GM18867 (cell line): ENCODE measurements around the gene PF4V1.
A peak's percentile ranks its signal among the peaks of the same experiment; 100 is the strongest.

Experiments
- ATAC-seq: cut with Tn5 transposase; IDR thresholded peaks from one replicate; pipeline ENCODE4 v1.9.1; 2021; ENCODE audit warnings: mild to moderate bottlenecking, moderate library complexity; ENCODE audit not compliant: unreplicated experiment

PF4V1 gene

GRCh38 chr4:73844806-73845205 is 8.3 kb upstream of the PF4V1 start:
- no peak for ATAC-seq

DNA sequence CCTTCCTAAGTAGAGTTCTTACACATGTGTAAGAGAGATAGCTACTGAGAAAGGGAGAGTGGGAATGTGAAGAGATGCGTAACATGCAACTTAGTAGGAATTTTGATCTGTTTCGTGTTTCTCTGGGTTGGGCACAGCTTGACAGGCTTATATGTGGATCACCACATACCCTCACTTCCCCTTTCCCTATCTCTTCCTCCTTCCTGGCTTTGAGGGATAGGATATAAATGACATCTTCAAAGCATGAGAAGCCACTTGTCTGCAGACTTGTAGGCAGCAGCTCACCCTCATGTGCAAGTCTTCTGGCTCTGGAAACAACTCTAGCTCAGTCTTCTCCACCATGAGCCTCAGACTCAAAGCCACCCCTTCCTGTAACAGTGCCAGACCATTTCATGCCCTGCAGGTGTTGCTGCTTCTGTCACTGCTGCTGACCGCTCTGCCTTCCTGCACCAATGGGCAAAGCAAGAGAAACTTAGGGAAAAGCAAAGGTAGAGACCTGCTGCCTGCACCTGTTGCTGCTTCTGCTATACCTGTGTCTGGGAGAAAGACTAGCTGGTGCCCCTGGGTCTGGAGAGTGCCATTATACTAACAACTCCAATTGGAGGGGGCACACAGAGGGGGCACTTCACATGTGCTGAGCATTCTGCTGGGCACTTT is 5.4 kb upstream of the PF4V1 start:
- ATAC-seq, result no peak

DNA sequence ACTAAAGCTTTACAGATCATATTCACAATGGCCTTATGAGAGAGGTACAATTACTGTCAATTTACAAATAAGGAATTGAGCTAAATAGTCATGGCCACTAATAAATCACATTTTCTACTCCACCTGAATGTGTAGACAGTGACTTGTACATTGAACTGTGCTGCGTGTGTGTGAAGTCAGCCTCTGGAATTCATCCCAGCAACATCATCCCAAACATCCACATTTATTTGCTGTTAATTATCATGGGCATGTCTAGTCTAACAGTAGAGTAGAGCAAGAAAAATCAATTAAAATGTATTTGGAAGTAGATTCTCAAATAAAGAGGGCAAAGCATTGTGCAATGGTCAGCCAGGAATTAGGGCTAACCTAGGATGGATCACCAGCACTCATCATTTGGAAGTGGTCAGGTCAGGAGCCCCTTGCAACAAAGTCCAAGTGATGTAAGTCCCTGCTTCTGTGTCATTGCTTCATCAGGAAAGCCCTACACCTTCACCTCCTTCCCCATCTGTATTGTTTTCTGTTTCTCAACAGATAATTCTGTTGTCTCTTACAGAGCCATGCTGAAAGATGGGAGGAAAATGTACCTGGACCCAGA is 4.8 kb upstream of the PF4V1 start:
- no peak for ATAC-seq

- no peak for ATAC-seq
These were observed 2.7 kb upstream of the PF4V1 start for GRCh38 chr4:73850261-73850970.

- no peak for ATAC-seq
These were observed 1.8 kb upstream of the PF4V1 start for GRCh38 chr4:73851293-73851692.

GRCh38 chr4:73852771-73853170 is 325 bp upstream of the PF4V1 start:
- no peak for ATAC-seq

GRCh38 chr4:73853718-73854473 is 800 bp downstream of the PF4V1 start:
- no peak for ATAC-seq

- no peak for ATAC-seq
These were observed 2.3 kb downstream of the PF4V1 start for GRCh38 chr4:73855406-73855805.

DNA sequence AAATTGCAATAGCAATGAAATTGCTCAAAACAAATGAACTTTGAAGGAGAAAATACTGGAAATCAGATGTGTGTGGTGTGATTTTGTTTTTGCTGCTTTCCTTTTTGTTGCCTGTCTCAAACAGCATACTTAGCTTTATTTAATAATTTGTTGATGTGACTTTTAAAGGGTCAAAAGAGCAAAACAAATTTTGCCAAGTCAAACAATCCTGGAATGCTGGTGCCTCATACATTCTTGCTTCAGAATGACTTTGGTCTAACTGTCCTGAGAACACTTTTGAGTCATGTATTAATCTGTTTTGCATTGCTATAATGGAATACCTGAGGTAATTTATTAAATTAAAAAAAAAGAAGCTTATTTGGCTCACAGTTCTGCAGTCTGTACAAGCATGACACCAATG is 3.4 kb downstream of the PF4V1 start:
- ATAC-seq, result no peak

- ATAC-seq, result no peak
These were observed 6.6 kb downstream of the PF4V1 start for GRCh38 chr4:73859614-73860088.

DNA sequence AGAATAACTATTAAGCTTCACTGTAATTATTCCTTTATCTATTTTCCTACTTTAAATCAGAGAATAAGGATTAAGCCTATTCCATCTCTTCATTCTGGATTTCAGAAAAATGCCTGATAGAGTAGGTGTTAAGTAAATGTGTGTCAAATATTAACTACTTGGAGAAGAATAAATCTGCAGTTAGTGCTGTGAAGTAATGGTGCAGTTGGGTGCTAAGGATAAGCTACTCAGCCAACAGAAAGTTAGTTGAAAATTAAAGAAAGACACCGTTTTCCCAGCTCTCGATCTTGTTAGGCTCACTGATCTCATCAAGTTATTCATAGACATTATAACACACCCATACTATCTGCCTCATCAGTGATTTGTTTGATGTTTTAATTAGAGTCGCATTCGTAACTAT is 7.1 kb downstream of the PF4V1 start:
- ATAC-seq, result no peak

DNA sequence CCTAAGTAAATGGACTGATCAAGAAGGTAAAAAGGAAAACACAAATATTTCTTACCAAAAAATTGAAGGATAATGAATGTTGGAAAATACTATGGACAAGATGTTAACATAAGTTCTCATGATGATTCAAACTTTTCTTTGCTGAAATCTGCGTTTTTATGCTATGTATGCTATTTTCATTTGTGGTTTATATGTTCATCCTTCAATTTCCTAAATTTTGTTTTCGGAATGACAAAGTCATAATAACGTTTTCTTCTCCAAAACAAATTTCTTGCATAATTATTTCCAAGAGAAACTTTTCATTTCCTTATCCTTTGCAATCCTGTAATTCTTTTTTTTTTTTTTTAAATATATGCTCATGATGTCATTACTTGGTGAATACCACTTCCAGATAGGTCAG is 7.8 kb downstream of the PF4V1 start:
- no peak for ATAC-seq

DNA sequence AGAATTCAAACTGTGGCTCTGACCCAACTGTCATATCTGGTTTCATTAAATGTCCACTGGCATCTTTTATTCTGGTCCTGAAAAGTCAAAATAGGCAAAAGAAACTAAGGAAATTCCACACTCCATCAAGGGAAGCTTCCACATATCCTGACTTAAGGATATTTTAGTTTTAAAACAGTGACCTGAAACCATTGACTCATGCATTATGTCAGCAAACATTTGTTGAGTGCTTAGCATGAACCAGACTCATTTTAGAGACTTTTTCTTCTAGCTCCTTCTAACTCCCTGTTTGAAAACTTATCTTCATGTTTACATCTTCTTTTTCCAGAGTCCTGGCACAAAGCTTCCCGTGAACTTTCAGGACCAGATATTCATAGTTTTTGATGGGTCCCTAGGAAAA is 9.2 kb downstream of the PF4V1 start:
- no peak for ATAC-seq

DNA sequence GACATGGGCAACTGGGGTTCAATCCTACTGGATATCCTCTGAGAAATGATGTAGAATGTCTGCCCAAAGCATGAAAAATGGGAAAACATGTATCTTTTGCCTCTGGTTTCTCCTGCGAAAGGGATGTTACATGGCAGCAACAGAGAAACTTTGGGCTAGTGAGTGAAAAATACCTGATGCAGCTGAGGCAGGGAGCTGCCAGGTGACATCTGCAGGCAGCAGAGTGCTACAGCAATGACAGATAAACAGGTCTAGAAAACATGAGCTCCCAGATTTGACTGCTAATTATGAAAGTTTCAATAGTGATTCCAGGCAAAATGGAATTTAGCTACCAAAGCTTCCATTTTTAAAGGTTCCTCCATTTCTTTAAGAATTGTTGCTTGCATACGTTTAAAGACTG is 11.3 kb downstream of the PF4V1 start:
- peak; percentile 58 for ATAC-seq

GRCh38 chr4:73864961-73865360 is 11.9 kb downstream of the PF4V1 start:
- no peak for ATAC-seq

DNA sequence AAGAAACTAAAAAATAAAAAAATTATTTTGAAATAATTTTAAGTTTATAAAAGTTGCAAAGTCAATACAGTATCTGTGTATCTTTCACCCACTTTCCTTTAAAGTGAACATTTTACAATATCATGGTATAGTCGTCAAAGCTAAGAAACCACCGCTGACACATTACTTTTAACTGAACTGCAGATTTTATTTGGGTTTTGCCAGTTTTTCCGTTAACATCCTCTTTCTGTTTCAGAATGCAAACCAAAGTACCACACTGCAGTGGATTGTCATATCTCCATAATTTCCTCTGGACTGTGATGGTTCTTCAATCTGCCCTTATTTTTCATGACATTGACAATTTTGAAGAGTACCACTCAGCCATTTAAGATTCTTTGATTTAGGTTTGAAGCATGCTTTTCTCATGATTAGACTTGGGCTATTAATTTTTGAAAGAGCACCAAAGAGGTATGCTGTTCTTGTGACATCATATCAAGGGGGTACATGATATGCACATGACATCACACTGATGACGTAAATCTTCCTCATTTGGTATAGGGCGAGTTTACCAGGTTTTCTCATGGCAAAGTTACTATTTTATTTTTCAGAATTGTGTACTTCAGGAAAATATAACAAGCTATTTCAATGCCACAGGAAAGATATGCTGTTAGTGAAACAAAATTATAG is 12.5 kb downstream of the PF4V1 start:
- no peak for ATAC-seq

- ATAC-seq, result no peak
These were observed 13.2 kb downstream of the PF4V1 start for GRCh38 chr4:73866246-73866645.

DNA sequence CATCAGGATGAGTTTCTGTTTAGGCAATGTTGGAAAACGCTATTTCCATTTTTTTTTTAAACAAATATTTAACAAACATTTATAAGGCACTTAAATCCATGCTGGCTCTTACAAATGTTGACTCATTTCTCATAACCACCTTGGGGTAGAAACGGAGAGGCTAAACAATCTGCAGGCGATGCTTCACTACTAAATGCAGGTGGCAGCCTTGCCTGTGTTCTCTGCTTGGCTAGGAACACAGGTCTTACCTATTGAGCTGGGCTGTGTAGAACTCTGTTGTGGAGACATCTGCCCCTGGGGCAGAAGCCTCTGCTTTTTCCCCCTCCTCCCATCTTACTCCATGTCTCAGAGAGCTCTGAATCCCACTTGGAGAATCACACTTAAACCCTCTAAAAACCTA is 14.7 kb downstream of the PF4V1 start:
- no peak for ATAC-seq

GRCh38 chr4:73868206-73869129 is 15.4 kb downstream of the PF4V1 start:
- no peak for ATAC-seq
